Small intestine (tissue), 7 donors: Measurements from ENCODE around the gene HCAR1. TPM values are rescaled to one million over a fixed set of nuclear protein-coding genes. Genes with fewer than 3 reads are reported as not detected.
"Not testable (repeated sequence)": the region's sequence is repeated elsewhere in the genome, so short reads cannot be mapped to it uniquely, and the experiment has no call there.

Experiments
- DNase-seq, 2 donors: peaks; one replicate each; pipeline versions ENCODE4 v3.0.0 to v3.0.0-alpha.2; 2013
- FAIRE-seq: peaks from 2 replicates; lab custom pipeline; 2012; peaks lifted over from hg19 to GRCh38; lab: Jason Lieb, UNC
- H3K27ac ChIP-seq, 3 donors: one replicate each; pipeline ENCODE4 v1.5.1; 2013; ENCODE audit warnings: low read length in 2 of 3, mild to moderate bottlenecking in 2 of 3, control low read depth in 1 of 3, inconsistent platforms in 1 of 3, low read depth in 1 of 3, moderate library complexity in 1 of 3
- H3K27me3 ChIP-seq, 3 donors: one replicate each; pipeline ENCODE4 v1.6.1; 2013; ENCODE audit warnings: low read length in 3 of 3, inconsistent platforms in 1 of 3; ENCODE audit not compliant: control insufficient read depth in 3 of 3, insufficient read depth in 3 of 3
- H3K36me3 ChIP-seq, 3 donors: one replicate each; pipeline ENCODE4 v1.6.1; 2013; ENCODE audit warnings: low read length in 3 of 3, inconsistent platforms in 1 of 3, low read depth in 1 of 3, mild to moderate bottlenecking in 1 of 3, moderate library complexity in 1 of 3; ENCODE audit not compliant: control insufficient read depth in 3 of 3, insufficient read depth in 2 of 3
- H3K4me1 ChIP-seq, 3 donors: one replicate each; pipeline ENCODE4 v1.6.1; 2013; ENCODE audit warnings: low read length in 2 of 3, inconsistent platforms in 1 of 3, low read depth in 1 of 3, mild to moderate bottlenecking in 1 of 3, moderate library complexity in 1 of 3; ENCODE audit not compliant: control insufficient read depth in 3 of 3, insufficient read depth in 2 of 3
- H3K4me3 ChIP-seq, 3 donors: one replicate each; pipeline ENCODE4 v1.5.1; 2013; ENCODE audit warnings: low read length in 3 of 3, control low read depth in 1 of 3, inconsistent platforms in 1 of 3, low read depth in 1 of 3, mild to moderate bottlenecking in 1 of 3, moderate library complexity in 1 of 3
- H3K9me3 ChIP-seq, 2 donors: one replicate each; pipeline ENCODE4 v1.6.1; 2013; ENCODE audit warnings: low read depth in 1 of 2, low read length in 1 of 2; ENCODE audit not compliant: control insufficient read depth in 2 of 2, insufficient read depth in 1 of 2
- WGBS, 3 donors: extraction: QIAGEN DNeasy Blood & Tissue Kit; methylation state at CpG; one replicate each; pipeline ENCODE4 v1.1.7; 2013; 5-methylcytosine and 5-hydroxymethylcytosine counted together
- polyA plus RNA-seq, 4 donors: library from polyadenylated mRNA; stranded (reverse) in 3 of 4; unstranded in 1 of 4; fragments of 200-250 nt in 3 of 4; fragments of 120-200 nt in 1 of 4; gene quantifications; one replicate each; pipeline versions ENCODE4 v1.2.1 to v1.2.3, GENCODE V29; 2013
- donor health status: healthy with polysubstance abuse.
- donor health status: control.
- donor health status: control.
- donor health status: Bipolar disorder and iron deficiency.
- donor health status: healthy.

HCAR1 gene
- polyA plus RNA-seq, 4 donors, result 0.16 to 0.27 TPM; not detected in 2

- 24 to 28% (median 24%) methylated on average over 5 of the region's 5 CpGs for WGBS, 3 donors
- no peak for FAIRE-seq
- Histone ChIP-seq H3K9me3 (no peaks in the 10 kb centered on the region), H3K27ac (peak overlapping the region in 1 of 3 donors; percentile 54), H3K4me1 (peaks cover 0 to 13% (median 3%) of the 10 kb centered on the region in 3 donors), H3K4me3 (no peak overlapping the region), H3K27me3 (no peaks in the 10 kb centered on the region), H3K36me3 (no peaks in the 10 kb centered on the region)
- DNase-seq, result peak in 1 of 2 donors; percentile 62
Observed at GRCh38 chr12:122726080-122726558, 4.5 kb downstream of the HCAR1 start.

- Histone ChIP-seq H3K27ac (peak overlapping the region in 1 of 3 donors; percentile 54), H3K4me3 (no peak overlapping the region), H3K27me3 (no peaks in the 10 kb centered on the region), H3K9me3 (no peaks in the 10 kb centered on the region), H3K4me1 (peaks cover 0 to 17% (median under 1%) of the 10 kb centered on the region in 3 donors), H3K36me3 (no peaks in the 10 kb centered on the region)
- FAIRE-seq, result no peak
- WGBS, 3 donors, result 84 to 88% (median 87%) methylated on average over 6 of the region's 6 CpGs
- DNase-seq, result no peak
Observed at GRCh38 chr12:122725452-122726079, 5.1 kb downstream of the HCAR1 start.

- no peaks in the 10 kb centered on the region for H3K9me3 ChIP-seq
- H3K27ac ChIP-seq, result no peak overlapping the region
- H3K36me3 ChIP-seq, result no peaks in the 10 kb centered on the region
- H3K27me3 ChIP-seq, result no peaks in the 10 kb centered on the region
- 86 to 89% (median 88%) methylated on average over 12 of the region's 12 CpGs for WGBS, 3 donors
- FAIRE-seq (no peak), DNase-seq (no peak)
- H3K4me3 ChIP-seq, result no peak overlapping the region
- H3K4me1 ChIP-seq, result peaks cover 0 to 22% (median 0%) of the 10 kb centered on the region in 3 donors
Observed at GRCh38 chr12:122724641-122725243, 5.9 kb downstream of the HCAR1 start.

GRCh38 chr12:122722387-122722786, 8.3 kb downstream of the HCAR1 start:
- WGBS, 3 donors, result 56 to 81% (median 76%) methylated on average over 1 of the region's 1 CpG
- DNase-seq (no peak), FAIRE-seq (no peak)
- no peaks in the 10 kb centered on the region for H3K27me3 ChIP-seq
- peaks cover 0 to 22% (median 0%) of the 10 kb centered on the region in 3 donors for H3K4me1 ChIP-seq
- no peak overlapping the region for H3K4me3 ChIP-seq
- H3K9me3 ChIP-seq, result no peaks in the 10 kb centered on the region
- no peak overlapping the region for H3K27ac ChIP-seq
- no peaks in the 10 kb centered on the region for H3K36me3 ChIP-seq

- Histone ChIP-seq H3K4me3 (no peak overlapping the region), H3K4me1 (peaks cover 0 to 18% (median 0%) of the 10 kb centered on the region in 3 donors), H3K27me3 (no peaks in the 10 kb centered on the region), H3K27ac (peak overlapping the region in 1 of 3 donors; percentile 36), H3K9me3 (no peaks in the 10 kb centered on the region), H3K36me3 (no peaks in the 10 kb centered on the region)
- DNase-seq, result peak; percentile 78 to 85
- no peak for FAIRE-seq
- WGBS, 3 donors, result 23 to 48% (median 34%) methylated on average over 11 of the region's 11 CpGs
Observed at GRCh38 chr12:122721057-122721545, 9.5 kb downstream of the HCAR1 start.

GRCh38 chr12:122716658-122717057, 14.0 kb downstream of the HCAR1 start, which contains the start of gene HCAR3:
Gene HCAR3 (minus strand): TSS chr12:122716811. CDS start chr12:122716737, 74 bp downstream.
- H3K9me3 ChIP-seq, H3K27ac ChIP-seq, DNase-seq, H3K36me3 ChIP-seq, H3K4me3 ChIP-seq, H3K27me3 ChIP-seq, FAIRE-seq: not testable (repeated sequence)
- 78 to 86% (median 82%) methylated on average over 10 of the region's 10 CpGs for WGBS, 3 donors
- H3K4me1 ChIP-seq, result peaks cover 0 to 13% (median 0%) of the 10 kb centered on the region in 3 donors

GRCh38 chr12:122715211-122715610, 15.4 kb downstream of the HCAR1 start:
- FAIRE-seq, DNase-seq, H3K4me1 ChIP-seq, H3K4me3 ChIP-seq, H3K9me3 ChIP-seq, H3K36me3 ChIP-seq, H3K27ac ChIP-seq, H3K27me3 ChIP-seq: not testable (repeated sequence)
- 66 to 87% (median 84%) methylated on average over 6 of the region's 6 CpGs for WGBS, 3 donors

GRCh38 chr12:122713491-122714188, 17.0 kb downstream of the HCAR1 start:
- not testable (repeated sequence) for DNase-seq, H3K9me3 ChIP-seq, H3K4me1 ChIP-seq, FAIRE-seq, H3K4me3 ChIP-seq, H3K27ac ChIP-seq, H3K27me3 ChIP-seq, H3K36me3 ChIP-seq
- 38 to 47% (median 46%) methylated on average over 2 to 3 of the region's 10 CpGs for WGBS, 3 donors
